Superior temporal gyrus (tissue), 1 donor: ENCODE data around the gene FAM114A1.
A peak's percentile ranks its signal among the peaks of the same experiment; 100 is the strongest.
"Not testable (repeated sequence)": the region's sequence is repeated elsewhere in the genome, so short reads cannot be mapped to it uniquely, and the experiment has no call there.

Experiments
- DNase-seq: peaks from one replicate; pipeline ENCODE4 v3.0.0-alpha.2; 2016; ENCODE audit errors: extremely low spot score

FAM114A1 gene

GRCh38 chr4:38967260-38968095, 99.9 kb downstream of the FAM114A1 start:
- DNase-seq, result no peak

- no peak for DNase-seq
Measured at GRCh38 chr4:38968668-38969067, 101.1 kb downstream of the FAM114A1 start.

- no peak for DNase-seq
Measured at GRCh38 chr4:38976308-38976707, 108.7 kb downstream of the FAM114A1 start.

GRCh38 chr4:38979081-38979480, 111.5 kb downstream of the FAM114A1 start:
- DNase-seq, result no peak

GRCh38 chr4:38979511-38980230, 112.1 kb downstream of the FAM114A1 start:
- DNase-seq, result no peak

- no peak for DNase-seq
Measured at GRCh38 chr4:38980903-38981676, 113.5 kb downstream of the FAM114A1 start.

GRCh38 chr4:38982361-38983095, 114.9 kb downstream of the FAM114A1 start:
- DNase-seq, result no peak

- no peak for DNase-seq
Measured at GRCh38 chr4:38983291-38983690, 115.7 kb downstream of the FAM114A1 start.

- DNase-seq, result peak; percentile 26
Measured at GRCh38 chr4:38983787-38984598, 116.4 kb downstream of the FAM114A1 start.

GRCh38 chr4:38985410-38986100, 117.9 kb downstream of the FAM114A1 start:
- peak; percentile 21 for DNase-seq

- no peak for DNase-seq
Measured at GRCh38 chr4:38987491-38987890, 119.9 kb downstream of the FAM114A1 start.

- not testable (repeated sequence) for DNase-seq
Measured at GRCh38 chr4:38988353-38988752, 120.7 kb downstream of the FAM114A1 start.

- no peak for DNase-seq
Measured at GRCh38 chr4:38989487-38989886, 121.9 kb downstream of the FAM114A1 start.

GRCh38 chr4:38990241-38990640, 122.6 kb downstream of the FAM114A1 start:
- DNase-seq, result no peak

GRCh38 chr4:38993683-38994082, 126.1 kb downstream of the FAM114A1 start:
- DNase-seq, result no peak

GRCh38 chr4:38994135-38994534, 126.5 kb downstream of the FAM114A1 start:
- no peak for DNase-seq
